ENCODE data around the gene TRAF2.

The TRAF2 gene

GRCh38 chr9:136965771-136966484 is 79.6 kb downstream of the TRAF2 start:
- TF ChIP-seq EZH2phosphoT487 (IDR thresholded peaks at IDR 0.05; ENCODE audit: low read depth), result no peak
- no peak for TF ChIP-seq CTCF (IDR thresholded peaks at IDR 0.05; ENCODE audit: low read depth, low read length)
- no peak overlapping the region for H3K27ac ChIP-seq (ENCODE audit: low read length)
- peak overlapping the region; percentile 62 for H3K4me3 ChIP-seq (ENCODE audit: low read length)
- H3K9ac ChIP-seq (ENCODE audit: low read length), result no peak overlapping the region
- H3K4me2 ChIP-seq (ENCODE audit: low read length), result peak overlapping the region; percentile 65
- no peaks in the 10 kb centered on the region for H3K36me3 ChIP-seq (replicated peaks; ENCODE audit: low read depth, low read length)
- no peaks in the 10 kb centered on the region for H3K79me2 ChIP-seq (ENCODE audit: low read length)
- H4K20me1 ChIP-seq (ENCODE audit: insufficient read depth, low read length), result no peaks in the 10 kb centered on the region
- H3K4me1 ChIP-seq (ENCODE audit: low read length), result no peaks in the 10 kb centered on the region
- H3K27me3 ChIP-seq (ENCODE audit: low read depth, low read length), result no peaks in the 10 kb centered on the region
- H2AFZ ChIP-seq (ENCODE audit: low read depth, low read length), result no peak overlapping the region; the same call in 1 of the 2 replicates
- H3K9me3 ChIP-seq (ENCODE audit: insufficient read depth, low read length), result no peaks in the 10 kb centered on the region

GRCh38 chr9:136968333-136969127 is 82.2 kb downstream of the TRAF2 start:
- no peak overlapping the region for H3K27ac ChIP-seq (ENCODE audit: low read length)
- H3K79me2 ChIP-seq (ENCODE audit: low read length), result no peaks in the 10 kb centered on the region
- no peaks in the 10 kb centered on the region for H3K27me3 ChIP-seq (ENCODE audit: low read depth, low read length)
- no peak overlapping the region for H2AFZ ChIP-seq (ENCODE audit: low read depth, low read length)
- H4K20me1 ChIP-seq (ENCODE audit: insufficient read depth, low read length), result no peaks in the 10 kb centered on the region
- TF ChIP-seq EZH2phosphoT487 (IDR thresholded peaks at IDR 0.05; ENCODE audit: low read depth) (no peak), CTCF (IDR thresholded peaks at IDR 0.05; ENCODE audit: low read depth, low read length) (no peak)
- H3K36me3 ChIP-seq (replicated peaks; ENCODE audit: low read depth, low read length), result no peaks in the 10 kb centered on the region
- no peak overlapping the region for H3K9ac ChIP-seq (ENCODE audit: low read length)
- no peaks in the 10 kb centered on the region for H3K4me1 ChIP-seq (ENCODE audit: low read length)
- no peak overlapping the region for H3K4me3 ChIP-seq (ENCODE audit: low read length)
- no peaks in the 10 kb centered on the region for H3K9me3 ChIP-seq (ENCODE audit: insufficient read depth, low read length)
- H3K4me2 ChIP-seq (ENCODE audit: low read length), result no peak overlapping the region

- Histone ChIP-seq H3K79me2 (ENCODE audit: low read length) (no peaks in the 10 kb centered on the region), H3K4me2 (ENCODE audit: low read length) (no peak overlapping the region), H3K27ac (ENCODE audit: low read length) (no peak overlapping the region), H4K20me1 (ENCODE audit: insufficient read depth, low read length) (no peaks in the 10 kb centered on the region), H3K4me1 (ENCODE audit: low read length) (no peaks in the 10 kb centered on the region), H3K4me3 (ENCODE audit: low read length) (no peak overlapping the region), H3K27me3 (ENCODE audit: low read depth, low read length) (no peaks in the 10 kb centered on the region), H3K36me3 (replicated peaks; ENCODE audit: low read depth, low read length) (no peaks in the 10 kb centered on the region), H2AFZ (ENCODE audit: low read depth, low read length) (no peak overlapping the region), H3K9me3 (ENCODE audit: insufficient read depth, low read length) (no peaks in the 10 kb centered on the region), H3K9ac (ENCODE audit: low read length) (no peak overlapping the region)
- TF ChIP-seq EZH2phosphoT487 (IDR thresholded peaks at IDR 0.05; ENCODE audit: low read depth) (no peak), CTCF (IDR thresholded peaks at IDR 0.05; ENCODE audit: low read depth, low read length) (no peak)
These were observed 82.8 kb downstream of the TRAF2 start for GRCh38 chr9:136969150-136969549.

- no peaks in the 10 kb centered on the region for H3K4me1 ChIP-seq (ENCODE audit: low read length)
- no peaks in the 10 kb centered on the region for H4K20me1 ChIP-seq (ENCODE audit: insufficient read depth, low read length)
- no peak for TF ChIP-seq CTCF (IDR thresholded peaks at IDR 0.05; ENCODE audit: low read depth, low read length)
- TF ChIP-seq EZH2phosphoT487 (IDR thresholded peaks at IDR 0.05; ENCODE audit: low read depth), result no peak
- no peaks in the 10 kb centered on the region for H3K9me3 ChIP-seq (ENCODE audit: insufficient read depth, low read length)
- H3K79me2 ChIP-seq (ENCODE audit: low read length), result no peaks in the 10 kb centered on the region
- no peak overlapping the region for H3K9ac ChIP-seq (ENCODE audit: low read length)
- no peak overlapping the region for H3K27ac ChIP-seq (ENCODE audit: low read length)
- no peak overlapping the region for H2AFZ ChIP-seq (ENCODE audit: low read depth, low read length)
- no peak overlapping the region for H3K4me3 ChIP-seq (ENCODE audit: low read length)
- no peak overlapping the region for H3K4me2 ChIP-seq (ENCODE audit: low read length)
- H3K27me3 ChIP-seq (ENCODE audit: low read depth, low read length), result 0 out of 2 replicates have a peak, but pooled peaks cover 2% of the 10 kb centered on the region
- no peaks in the 10 kb centered on the region for H3K36me3 ChIP-seq (replicated peaks; ENCODE audit: low read depth, low read length)
These were observed 83.5 kb downstream of the TRAF2 start for GRCh38 chr9:136969774-136970173.
